Stomach (tissue), 4 donors: Measurements from ENCODE around the gene ENC1.

Experiments used
- POLR2AphosphoS5 ChIP-seq, 3 donors: sonication (generic); formaldehyde crosslinking; IDR thresholded peaks; one replicate each; pipeline ENCODE4 v1.6.1; 2016; ENCODE audit warnings: antibody characterized with exemption in 3 of 3
- TF ChIP-seq, protein P1 (sequence below), 7 experiments: fragments of 450-650 bp in 4 of 7; fragments of 200-600 bp in 3 of 7; sonication (generic) in 3 of 7; IDR thresholded peaks; one replicate each; pipeline ENCODE4 v1.5.1; 2016 to 2019; ENCODE audit warnings: antibody characterized with exemption in 7 of 7, control low read depth in 2 of 7, mild to moderate bottlenecking in 1 of 7

DNA sequence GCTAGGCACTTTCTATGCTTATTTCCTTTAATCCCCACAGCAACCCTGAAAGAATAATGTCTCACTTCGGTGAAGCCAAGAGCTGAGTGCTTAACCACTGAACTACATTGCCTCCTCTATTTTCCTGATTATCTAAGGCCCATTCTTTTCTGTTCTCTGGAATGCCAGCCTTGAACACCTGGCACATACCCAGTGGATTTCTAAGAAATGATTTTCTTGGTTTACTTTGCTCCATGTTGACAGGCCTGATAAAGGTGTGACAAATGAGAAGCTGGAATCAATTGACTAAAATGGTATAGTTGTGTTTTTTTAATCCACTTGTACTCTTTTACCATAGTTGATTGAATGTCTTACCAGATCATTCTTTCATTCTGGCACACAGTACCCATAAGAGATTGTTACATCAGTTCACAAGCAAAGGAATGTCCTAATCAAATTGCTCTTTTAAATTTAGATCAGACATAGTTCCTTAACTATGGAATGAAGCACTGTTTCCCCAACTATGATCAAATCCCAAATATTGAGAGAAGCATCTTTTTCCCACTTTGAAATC, 9.0 kb upstream of the ENC1 start:
- TF ChIP-seq, protein P1, sequence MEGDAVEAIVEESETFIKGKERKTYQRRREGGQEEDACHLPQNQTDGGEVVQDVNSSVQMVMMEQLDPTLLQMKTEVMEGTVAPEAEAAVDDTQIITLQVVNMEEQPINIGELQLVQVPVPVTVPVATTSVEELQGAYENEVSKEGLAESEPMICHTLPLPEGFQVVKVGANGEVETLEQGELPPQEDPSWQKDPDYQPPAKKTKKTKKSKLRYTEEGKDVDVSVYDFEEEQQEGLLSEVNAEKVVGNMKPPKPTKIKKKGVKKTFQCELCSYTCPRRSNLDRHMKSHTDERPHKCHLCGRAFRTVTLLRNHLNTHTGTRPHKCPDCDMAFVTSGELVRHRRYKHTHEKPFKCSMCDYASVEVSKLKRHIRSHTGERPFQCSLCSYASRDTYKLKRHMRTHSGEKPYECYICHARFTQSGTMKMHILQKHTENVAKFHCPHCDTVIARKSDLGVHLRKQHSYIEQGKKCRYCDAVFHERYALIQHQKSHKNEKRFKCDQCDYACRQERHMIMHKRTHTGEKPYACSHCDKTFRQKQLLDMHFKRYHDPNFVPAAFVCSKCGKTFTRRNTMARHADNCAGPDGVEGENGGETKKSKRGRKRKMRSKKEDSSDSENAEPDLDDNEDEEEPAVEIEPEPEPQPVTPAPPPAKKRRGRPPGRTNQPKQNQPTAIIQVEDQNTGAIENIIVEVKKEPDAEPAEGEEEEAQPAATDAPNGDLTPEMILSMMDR (IDR thresholded peaks at IDR 0.05), result no peak
- peak in 1 of 3 donors; percentile 31 for TF ChIP-seq POLR2AphosphoS5 (IDR thresholded peaks at IDR 0.05)
